Activated CD8-positive, alpha-beta memory T cell treated with anti-CD3 and anti-CD28 coated beads for 48 hours (primary cell): ENCODE measurements around the gene NYAP2.

Experiments used
- DNase-seq, 3 experiments: peaks; one replicate each; pipeline ENCODE4 v3.0.0-alpha.2; 2020; ENCODE audit warnings: low read depth in 2 of 3, low spot score in 2 of 3

The NYAP2 gene

DNA sequence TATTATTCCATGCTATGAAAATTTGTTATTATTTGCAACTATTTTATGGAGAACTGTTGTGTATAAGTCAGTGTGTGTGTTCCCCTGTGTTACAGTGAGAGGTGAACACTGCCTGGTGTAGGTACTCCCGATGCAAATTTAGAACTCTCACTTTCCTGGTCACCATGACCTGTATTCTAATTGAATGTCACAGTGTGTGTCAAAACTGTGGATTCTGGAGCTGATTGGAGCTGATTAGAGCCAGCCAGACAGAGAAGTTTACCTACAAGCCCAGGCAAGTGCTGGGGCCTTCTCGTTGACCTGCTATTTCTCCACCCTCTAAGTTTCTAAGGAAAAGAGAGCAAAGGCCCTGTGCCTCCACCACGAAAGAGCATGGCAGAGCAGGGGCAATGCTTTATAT is 216.0 kb downstream of the NYAP2 start:
- DNase-seq, result no peak

DNA sequence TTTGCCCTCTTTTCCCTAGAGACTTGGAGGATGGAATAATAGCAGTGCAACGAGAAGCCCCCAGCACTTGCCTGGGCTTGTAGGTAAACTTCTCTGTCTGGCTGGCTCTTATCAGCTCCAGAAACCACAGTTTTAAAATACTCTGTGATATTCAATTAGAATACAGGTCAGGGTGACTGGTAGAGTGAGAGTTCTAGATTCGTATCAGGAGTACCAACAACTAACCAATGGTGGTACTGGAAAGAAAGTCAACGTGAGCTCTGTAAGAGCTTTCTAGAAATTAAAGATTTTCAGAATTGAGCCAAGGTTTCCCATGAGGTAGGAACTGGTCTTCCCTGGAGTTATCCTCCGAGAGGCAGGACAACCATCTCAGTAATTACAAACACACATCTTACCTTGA is 216.9 kb downstream of the NYAP2 start:
- no peak for DNase-seq

DNA sequence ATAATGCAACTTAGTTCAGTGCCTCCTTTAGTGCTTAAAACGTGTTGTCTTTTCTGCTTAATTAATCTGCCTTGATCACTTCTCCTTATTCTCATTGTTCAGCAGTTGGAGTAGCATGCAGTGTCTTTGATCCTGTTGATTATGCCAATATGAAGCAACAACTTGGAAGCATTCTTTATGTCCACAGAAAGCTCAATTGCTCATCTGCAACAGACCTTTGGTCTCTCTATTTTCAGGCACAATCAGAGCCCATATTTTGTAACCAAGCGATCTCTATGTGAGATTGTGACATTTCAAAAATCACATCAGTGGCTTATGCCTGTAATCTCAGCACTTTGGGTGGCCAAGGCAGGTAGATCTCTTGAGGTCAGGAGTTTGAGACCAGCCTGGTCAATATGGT is 217.3 kb downstream of the NYAP2 start:
- DNase-seq, result no peak

GRCh38 chr2:225620227-225620626 is 220.7 kb downstream of the NYAP2 start:
- DNase-seq, result no peak

GRCh38 chr2:225630824-225631533 is 231.5 kb downstream of the NYAP2 start:
- no peak for DNase-seq

- no peak for DNase-seq
Measured at GRCh38 chr2:225632351-225632750, 232.8 kb downstream of the NYAP2 start.

- DNase-seq, result no peak
Measured at GRCh38 chr2:225636558-225636957, 237.0 kb downstream of the NYAP2 start.

- DNase-seq, result no peak
Measured at GRCh38 chr2:225637259-225637658, 237.7 kb downstream of the NYAP2 start.

- no peak for DNase-seq
Measured at GRCh38 chr2:225640550-225640949, 241.0 kb downstream of the NYAP2 start.

DNA sequence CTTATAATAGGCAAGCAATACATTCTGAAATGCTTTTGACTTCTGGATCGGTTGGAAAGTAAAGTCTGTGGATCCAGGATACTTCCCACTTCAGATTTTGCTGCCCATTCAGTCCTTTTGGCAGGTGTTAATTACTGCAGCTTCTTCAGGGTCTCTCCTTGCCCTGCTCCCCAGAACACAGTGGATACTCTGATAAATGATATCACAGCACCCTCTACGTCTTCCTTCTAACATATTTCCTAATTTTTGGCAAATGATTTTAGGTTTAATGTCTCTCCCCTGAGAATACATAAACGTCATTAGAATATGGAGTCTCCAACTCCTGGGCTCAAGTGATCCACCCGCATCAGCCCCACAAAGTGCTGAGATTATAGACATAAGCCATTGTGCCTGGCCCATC is 249.8 kb downstream of the NYAP2 start:
- DNase-seq, result no peak

DNA sequence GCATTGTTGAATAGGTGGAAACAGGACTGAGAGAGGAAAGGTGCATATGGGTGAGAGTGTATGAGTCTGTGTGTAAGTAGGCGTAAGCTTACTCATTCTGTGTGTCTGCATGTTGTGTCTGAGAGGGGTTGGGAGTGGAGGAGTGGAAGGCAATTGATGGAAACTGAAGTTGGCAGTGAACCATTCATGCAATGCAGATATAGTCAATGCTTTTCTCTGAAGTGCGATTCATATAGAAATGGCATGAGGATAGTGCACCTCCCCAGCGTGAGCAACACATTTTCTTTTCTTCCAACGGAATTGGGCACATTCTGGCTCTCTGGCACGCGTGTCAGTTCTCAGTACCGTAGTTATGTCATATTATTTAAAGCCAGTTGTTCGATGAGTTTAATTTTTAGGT is 250.5 kb downstream of the NYAP2 start:
- no peak for DNase-seq

GRCh38 chr2:225660262-225661131 is 261.0 kb downstream of the NYAP2 start:
- DNase-seq, result peak; percentile 37 to 67 (median 55)

DNA sequence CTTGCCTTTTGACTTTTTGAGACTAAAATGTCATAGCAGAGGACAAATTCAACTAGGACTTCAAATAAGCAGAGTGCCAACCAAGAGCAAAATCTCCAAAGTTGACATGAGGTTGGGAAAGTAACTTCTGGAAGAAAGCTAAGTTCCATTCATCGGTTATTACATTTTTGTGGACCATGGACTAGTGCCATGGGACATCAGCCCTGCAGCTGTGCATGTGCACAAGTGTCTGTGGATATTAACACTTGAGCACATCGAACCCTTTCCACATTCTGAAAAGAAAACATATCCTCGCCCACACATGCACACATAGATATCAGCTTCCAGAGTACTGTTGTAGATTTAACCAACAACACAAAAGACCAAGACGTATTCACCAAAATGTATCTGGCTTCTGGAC is 262.6 kb downstream of the NYAP2 start:
- no peak for DNase-seq

DNA sequence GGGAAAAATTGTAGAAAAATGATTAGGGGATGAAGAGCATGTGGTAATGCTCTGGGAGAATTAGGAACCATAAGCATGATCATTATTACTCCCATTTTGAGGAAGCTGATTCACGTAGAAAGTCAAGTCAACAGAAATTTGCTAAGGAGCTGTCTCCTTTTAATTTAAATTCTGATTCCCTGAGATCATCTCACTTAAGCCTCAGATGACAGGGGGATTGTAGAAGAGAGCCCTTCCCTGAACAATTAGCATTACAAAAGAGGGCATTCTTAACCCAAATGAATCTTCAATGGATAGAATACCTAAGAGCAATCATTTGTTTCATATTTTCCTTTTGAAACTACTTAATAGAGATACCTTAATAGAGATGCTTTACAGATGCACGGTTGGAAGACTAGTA is 267.9 kb downstream of the NYAP2 start:
- no peak for DNase-seq

DNA sequence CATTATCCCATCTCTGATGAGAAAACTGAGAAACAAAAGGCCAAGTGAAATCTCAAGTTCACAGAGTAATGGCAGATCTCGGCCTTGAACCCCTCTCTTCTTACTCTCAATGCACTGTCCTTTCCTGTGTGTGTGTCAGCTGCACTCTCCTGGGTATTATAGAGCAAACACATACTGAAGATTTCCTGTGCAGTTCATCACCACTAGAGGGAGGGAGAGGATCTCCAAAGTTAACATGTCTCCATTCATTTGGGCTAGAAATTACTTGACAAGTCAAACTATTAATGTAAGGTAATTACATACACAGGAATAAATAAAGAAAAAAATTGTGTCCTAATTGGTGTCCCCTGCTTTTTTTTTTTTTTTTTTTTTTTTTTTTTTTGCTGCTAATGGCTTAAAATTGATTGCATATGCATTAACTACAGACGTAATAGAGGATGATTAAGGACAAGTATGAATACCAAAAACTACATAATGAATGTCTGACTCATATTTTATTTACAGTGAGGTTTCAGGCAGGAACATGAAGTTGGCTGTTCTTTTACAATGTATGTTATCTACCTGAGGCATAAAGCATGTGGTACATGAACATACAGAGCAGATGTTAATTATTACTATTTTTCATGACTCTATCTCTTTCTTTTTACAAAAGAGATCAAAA is 269.2 kb downstream of the NYAP2 start:
- DNase-seq, result no peak

GRCh38 chr2:225670111-225670974 is 270.8 kb downstream of the NYAP2 start:
- no peak for DNase-seq

GRCh38 chr2:225678792-225679191 is 279.3 kb downstream of the NYAP2 start:
- no peak for DNase-seq

DNA sequence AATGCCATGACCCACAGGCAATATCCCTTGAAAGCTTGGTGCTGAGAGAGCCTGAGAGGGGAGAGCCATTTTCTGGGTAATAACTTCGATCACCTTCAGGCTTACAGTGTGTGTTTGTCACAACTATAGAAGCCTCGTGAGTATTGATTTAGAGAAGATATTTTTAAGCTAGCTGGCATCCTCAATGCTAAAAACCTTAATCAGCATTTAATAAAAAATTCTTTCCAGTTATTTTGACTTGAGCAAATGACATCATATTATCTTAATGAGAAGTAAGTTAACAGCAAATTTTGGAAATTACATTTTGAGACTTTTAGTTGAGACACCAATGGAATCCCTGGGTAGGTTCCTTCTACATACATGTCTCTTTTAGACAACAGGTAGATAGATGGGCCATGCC is 283.7 kb downstream of the NYAP2 start:
- DNase-seq, result no peak

GRCh38 chr2:225690153-225690552 is 290.6 kb downstream of the NYAP2 start:
- no peak for DNase-seq

DNA sequence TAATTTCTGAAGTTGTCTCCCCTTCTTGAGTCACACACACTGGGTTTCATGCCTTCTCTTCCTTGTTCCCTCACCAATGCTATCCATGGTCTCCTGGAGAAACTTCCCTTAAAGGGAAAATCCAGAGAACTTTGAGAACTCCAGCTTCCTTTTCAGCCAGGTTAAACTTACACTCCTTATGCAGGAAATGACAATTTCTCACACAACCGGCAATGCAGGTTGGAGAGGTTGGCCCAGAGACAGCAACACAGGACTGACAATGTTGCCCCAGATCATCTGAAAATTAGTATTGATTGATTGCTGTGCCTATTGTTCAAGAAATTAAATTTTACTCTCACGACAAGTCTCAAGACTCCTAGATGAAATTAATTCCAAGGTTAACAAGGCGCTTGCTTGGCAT is 292.2 kb downstream of the NYAP2 start:
- DNase-seq, result no peak

DNA sequence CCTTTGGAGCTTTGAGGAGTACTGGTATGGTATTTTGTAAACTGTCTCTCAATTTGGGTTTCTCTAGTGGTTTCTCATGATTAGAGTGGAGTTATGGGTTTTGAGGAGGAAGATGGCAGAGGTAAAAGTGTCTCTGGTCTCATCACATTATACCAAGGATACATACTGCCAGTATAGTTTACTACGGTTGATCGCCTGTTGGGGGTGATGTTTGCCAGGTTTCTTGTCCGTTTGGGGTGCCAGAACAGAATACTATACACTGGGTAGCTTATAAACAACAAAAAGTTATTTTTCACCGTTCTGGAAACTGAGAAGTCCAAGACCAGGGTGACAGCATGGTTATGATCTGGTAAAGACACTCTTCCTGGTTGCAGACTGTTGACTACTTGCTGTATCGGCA is 293.7 kb downstream of the NYAP2 start:
- DNase-seq, result no peak
